Ovary (tissue), 3 donors: ENCODE results near the gene NPAS2.

Experiments used
- CTCF ChIP-seq, 3 donors: fragments of 450-650 bp in 2 of 3; fragments of 200-600 bp in 1 of 3; IDR thresholded peaks; one replicate each; pipeline versions ENCODE4 v1.5.1 to v1.8.0; 2016 to 2022; ENCODE audit warnings: antibody characterized with exemption in 3 of 3, mild to moderate bottlenecking in 1 of 3
- POLR2A ChIP-seq: fragments of 450-650 bp; IDR thresholded peaks from one replicate; pipeline ENCODE4 v1.6.1; 2017; ENCODE audit warnings: antibody characterized with exemption, mild to moderate bottlenecking, moderate library complexity
- donor health status: DM: no; HTN: no; CAD: no.

DNA sequence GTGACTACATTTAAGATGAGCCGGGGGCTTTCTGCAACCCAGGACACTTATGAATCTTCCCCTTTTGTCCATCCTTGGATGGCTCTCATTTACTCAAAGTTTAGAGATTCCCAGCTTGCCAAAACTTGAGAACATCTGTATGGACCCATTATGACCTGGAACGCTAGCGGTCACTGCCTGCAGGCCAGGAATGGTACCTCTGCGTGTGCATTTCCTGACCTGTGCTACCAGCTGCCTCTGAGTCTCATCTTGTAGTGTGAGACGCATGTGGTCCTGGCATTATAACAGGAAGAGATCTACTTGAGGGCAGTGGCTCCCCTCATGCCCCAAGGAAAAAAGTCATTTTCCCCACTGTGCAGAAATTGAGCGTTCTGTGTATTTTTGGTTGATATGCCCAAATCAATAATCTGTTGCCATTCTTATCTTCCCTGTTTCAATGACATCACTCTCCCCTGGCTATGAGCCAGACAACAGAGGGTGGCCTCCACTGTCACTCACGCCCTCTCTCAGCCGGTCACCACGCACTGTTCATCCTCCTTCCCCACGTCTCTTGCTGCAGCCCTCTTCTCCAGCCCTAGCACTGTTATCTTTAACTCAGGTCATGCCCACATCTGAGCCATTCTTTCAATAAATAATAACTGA lies 28.5 kb upstream of the NPAS2 start:
- TF ChIP-seq CTCF (IDR thresholded peaks at IDR 0.05) (no peak), POLR2A (no peak)
